ENCODE data around the gene DNAAF3.

DNA sequence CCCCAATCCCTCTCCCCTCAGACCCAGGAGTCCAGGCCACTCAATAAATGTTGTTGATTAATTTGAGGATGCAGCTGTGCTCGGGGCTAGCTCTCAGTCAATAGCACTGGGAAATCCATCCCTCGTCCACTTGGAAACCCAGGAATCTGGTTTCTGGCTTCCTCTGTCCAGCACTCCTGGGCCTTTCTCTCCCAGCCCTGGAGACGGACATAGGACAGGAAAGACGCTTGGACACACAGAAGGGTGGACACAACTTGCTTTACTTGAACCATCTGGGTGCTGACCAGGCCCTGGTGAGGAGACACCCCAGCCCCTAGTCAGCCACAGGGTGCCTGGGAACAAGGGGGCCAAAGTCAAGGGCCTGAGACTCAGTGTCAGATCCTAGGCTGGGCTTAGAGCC, 8.0 kb downstream of the DNAAF3 start:
- no peak for TF ChIP-seq EZH2phosphoT487 (IDR thresholded peaks at IDR 0.05; ENCODE audit: low read depth)
- TF ChIP-seq CTCF (IDR thresholded peaks at IDR 0.05; ENCODE audit: low read depth, low read length): no peak
